ENCODE measurements around the gene CELSR1.

The CELSR1 gene

DNA sequence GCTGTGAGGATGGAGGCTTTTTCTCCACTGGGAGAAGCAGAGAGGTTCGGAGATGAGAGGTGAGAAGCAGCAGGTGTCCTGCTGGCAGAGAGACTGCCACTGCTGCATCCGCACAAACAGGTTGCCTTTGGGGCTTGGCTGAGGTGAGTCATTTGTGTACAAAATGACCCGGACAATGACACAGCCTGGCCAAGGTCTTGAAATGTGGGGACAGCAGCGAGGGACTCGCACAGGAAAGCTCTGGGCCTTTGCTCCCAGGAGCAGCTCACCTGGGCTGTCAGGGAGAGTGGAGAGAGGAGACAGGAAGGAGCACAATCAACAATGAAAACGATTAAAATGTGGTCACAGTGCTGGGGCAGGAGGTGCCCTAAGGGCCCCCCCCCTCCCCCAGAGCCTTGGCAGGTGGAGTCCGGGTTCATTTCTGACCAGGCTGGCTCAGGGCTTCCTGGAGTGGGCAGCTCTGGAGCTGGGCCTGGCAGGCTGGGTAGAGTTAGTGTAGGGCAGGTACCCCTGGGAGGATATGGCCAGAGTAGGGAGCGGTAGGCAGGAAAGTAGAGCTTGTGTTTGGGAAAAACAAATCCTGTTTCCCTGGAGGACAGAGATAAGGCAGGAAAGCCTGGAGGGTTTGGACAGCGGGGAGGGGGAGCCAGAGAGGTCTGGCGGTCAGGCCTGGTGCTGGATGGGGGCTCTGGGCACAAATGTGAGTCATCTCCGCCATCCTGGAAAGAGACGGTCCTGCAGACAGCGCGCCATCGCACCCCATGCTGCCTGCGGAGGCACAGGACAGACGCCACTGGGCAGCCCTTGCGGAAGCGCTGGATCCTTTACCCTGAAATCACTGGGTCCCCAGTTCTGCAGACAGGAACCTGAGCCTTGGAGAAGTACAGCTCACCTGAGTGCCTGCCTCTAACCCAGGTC lies 37.8 kb upstream of the CELSR1 start:
- DNase-seq = no peak

DNA sequence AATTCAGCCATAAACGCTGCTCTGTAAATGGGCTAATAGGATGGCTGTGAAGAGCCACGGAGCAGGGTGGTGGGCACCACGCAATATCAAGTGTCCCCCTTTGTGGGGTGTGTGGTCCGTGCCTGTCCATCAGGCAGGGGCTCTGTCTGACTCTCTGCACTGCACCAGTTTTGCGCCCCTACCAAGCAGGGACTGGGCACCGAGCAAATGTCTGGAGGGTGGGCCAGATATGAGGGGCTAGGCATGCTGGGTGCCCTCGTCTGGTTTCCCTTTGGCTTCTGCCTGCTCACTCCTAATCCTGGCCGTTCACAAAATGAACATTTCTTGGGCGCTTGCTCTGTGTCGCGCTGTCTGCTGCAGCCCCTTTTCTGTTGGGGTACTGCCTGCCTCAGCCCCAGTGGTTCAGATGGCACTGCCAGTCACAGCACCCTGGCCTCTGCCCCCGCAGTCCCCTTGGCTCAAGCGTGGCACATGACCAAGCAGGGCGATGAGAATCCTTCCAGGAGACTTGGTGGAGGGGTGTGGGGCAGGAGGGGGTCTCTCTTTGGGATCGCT lies 37.1 kb upstream of the CELSR1 start:
- no peak for DNase-seq

DNA sequence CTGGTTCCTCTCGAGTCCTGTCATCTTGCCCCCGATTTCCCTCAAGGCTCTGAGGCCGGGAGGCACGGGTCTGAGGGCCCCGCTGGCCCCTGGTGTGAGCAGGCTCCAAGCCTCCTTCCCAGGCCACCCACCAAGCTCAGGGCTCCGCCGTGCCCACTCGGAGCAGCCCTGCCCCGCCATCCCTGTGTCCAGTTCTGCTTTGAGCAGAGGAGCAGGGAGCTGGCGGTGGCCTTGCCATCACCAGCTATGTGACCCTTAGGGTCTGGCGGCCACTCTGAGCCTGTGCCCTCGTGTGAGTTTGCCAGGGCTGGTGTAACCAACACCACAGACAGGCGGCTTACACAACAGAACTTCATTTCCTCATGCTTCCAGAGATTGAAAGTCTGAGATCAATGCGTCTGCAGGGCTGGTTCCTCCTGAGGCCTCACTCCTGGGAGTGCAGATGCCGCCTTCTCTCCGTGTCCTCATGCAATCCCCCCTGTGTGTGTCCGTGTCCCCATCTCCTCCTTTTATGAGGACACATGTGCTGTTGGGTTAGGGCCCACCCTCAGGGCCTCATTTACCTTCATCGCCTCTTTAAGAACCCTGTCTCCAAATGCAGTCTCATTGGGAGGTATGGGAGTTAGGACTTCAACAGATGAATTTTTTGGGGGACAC lies 36.5 kb upstream of the CELSR1 start:
- DNase-seq = no peak

DNA sequence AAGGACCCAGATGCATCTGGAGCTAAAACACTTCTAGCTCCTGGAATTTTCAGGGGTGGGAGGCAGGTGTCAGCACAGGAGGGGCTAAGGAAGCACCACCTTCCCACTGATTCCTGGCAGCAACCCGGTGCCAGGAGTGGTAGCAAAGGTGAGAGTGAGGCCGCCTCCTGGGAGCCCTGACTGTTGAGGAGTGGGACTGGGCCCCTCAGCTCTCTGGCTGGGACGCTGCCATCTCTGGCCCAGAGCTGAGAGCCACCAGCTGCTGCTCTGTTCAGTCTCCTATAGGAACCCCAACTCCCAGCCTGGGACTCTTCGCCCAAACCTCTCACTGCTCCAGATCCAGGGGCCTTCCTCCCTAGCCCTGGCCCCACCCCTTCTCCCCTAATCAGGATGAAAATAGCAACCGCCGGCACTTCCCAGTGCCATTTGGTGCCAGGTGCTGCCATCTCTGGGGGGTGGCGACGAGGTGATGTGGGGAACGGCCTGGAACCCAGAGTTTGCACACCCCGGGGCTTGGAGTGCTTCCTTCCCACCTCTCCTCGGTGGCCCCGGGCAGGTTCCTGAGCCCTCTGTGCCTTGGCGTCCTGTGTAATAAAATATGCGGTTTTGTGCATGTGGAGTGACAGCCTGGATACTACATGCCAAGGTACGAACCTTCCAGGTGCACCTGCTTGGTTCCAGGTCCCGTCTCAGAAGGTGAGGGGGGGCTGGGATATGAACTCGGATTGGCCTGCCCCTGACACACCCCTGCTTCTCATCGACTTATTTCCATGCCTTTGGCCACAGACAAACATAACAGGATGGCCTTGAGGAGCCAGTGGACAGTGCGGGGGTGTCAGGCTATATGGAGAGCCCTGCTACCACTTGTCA lies 35.7 kb upstream of the CELSR1 start:
- DNase-seq = no peak

DNA sequence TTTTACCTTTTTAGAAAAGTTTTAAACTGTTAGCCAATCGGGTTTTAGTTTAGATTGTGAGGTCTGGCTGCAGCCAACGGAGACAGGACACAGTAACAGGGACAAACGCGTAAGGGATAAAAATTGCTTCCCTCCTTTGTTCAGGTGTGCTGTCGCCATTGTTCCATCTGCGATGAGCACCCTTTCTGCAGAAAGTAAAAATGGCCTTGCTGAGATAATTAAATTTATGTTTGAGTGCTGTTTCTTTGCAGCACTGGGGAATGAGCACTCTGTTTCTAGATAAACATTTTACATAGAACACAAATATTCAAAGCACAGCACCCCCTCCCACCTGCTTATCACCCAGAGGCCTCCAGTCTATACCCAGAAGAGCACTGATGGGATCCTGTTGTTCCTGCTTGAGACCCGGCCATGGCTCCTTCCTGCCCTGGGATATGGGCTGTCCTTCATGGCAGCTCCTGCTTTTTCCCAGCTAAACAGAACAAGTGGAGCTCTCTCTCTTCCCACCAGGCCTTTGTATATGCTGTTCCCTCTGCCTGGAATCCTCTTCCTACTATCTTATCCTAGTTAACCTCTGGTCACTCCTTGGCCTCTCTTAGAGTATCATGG lies 34.3 kb upstream of the CELSR1 start:
- DNase-seq = no peak

DNA sequence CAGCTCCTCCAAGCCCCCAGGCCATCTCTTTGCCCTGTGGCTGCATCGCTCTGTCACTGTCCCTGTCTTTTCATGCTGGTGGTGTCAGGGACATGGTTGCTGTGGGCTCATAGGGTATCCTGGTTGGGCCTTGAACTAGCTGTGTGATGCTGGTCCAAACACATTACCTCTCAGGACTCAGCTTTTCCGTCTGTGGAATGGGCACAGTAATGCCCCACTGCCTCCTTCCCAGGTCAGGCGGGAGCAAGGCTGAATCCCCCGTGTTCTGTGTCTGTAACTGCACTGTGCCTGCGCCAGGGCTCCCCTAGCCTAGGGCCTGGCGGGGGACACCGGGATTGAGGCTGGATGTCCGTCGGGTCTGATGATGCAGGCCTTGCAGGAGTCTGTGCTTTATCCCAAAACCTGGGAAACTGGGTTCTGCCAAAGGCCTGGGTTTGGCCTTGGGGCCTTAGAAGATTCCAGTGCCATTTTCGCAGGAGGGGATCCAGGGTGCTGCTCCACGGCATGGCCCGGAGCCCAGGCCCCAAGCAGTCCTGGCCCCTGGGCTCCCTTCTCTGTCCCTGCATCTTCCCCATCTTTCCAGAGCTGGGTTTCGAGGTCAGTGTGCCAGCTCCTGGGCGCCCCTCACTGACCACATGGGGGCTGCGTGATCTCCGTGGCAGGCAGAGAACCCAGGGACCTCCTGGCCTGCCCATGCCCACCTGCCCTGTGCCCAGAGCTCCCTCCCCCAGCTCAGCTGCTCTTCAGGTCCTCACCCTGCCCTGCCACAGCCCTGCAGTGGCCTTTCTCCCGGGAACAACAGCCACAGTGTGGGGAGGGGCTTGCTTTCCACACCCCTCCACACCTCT lies 32.7 kb upstream of the CELSR1 start:
- no peak for DNase-seq

DNA sequence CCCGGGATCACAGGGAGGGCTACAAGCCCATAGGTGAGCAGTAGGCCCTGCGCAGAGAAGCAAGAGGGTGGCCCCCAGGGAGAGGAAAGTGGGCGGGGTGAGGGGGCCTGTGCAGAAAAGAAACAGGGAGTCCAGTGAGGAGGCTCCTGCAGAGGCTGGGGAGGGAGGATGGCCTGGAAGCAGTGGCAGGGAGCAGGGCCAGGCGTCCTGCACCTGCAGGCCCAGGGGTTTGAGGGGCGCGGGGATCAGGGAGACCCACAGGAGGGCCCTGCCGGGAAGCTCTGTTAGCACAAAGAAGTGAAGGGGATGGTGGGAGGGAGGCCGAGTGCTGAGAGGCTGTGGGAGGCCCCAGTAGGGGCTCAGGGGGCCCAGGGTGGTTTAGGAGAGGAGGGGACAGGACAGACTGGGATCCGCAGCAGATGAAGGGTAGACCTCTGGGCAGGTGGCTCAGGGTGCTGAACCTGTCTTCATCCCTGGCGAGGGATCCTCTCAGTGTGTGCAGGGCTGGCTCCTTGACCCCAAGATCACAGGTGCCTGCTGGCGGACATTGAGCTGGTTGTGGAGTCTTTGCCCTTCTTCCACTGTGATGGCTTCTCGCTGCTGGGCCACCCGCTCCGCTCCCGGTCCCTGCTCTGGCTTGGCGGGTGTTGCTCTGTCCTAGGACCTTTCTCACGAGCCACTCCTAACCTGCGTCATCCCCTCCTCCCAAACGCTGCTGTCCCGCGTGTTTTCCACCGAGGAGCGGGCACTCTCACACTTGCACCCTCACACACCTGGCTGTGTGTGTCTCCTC lies 31.8 kb upstream of the CELSR1 start:
- DNase-seq = no peak

DNA sequence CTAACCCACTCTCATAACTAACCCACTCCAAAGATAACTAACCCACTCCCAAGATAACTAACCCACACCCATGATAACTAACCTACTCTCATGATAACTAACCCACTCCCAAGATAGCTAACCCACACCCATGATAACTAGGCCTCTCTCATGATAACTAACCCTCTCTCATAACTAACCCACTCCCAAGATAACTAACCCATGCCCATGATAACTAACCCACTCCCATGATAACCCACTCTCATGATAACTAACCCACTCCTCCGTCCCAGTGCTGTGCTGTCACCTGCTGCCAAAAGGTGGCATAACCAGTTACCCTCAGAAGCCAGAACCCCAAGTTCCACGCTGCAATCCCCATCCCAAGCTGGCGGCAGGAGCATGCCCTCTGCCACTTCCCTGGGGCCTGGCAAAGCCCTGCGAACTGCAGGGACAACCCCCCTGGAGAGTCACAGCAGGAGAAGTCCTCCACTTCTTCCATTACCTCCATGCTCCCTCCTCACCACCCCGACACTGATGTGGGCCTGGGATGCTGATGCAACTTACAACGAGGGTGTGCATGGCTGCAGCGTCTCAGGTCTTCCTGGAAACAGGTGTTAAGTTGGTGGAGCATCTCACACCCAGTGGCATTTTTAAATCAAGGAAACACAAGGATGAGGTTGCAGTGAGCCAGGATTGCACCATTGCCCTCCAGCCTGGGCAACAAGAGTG lies 30.8 kb upstream of the CELSR1 start:
- DNase-seq = no peak

DNA sequence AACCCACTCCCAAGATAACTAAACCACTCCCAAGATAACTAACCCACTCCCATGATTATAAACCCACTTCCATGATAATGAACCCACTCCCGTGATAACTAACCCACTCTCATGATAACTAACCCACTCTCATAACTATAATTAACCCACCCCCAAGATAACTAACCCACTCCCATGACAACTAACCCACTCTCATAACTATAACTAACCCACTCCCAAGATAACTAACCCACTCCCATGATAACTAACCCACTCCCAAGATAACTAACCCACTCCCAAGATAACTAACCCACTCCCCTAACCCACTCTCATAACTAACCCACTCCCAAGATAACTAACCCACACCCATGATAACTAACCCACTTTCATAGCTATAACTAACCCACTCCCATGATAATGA lies 30.1 kb upstream of the CELSR1 start:
- DNase-seq = no peak

DNA sequence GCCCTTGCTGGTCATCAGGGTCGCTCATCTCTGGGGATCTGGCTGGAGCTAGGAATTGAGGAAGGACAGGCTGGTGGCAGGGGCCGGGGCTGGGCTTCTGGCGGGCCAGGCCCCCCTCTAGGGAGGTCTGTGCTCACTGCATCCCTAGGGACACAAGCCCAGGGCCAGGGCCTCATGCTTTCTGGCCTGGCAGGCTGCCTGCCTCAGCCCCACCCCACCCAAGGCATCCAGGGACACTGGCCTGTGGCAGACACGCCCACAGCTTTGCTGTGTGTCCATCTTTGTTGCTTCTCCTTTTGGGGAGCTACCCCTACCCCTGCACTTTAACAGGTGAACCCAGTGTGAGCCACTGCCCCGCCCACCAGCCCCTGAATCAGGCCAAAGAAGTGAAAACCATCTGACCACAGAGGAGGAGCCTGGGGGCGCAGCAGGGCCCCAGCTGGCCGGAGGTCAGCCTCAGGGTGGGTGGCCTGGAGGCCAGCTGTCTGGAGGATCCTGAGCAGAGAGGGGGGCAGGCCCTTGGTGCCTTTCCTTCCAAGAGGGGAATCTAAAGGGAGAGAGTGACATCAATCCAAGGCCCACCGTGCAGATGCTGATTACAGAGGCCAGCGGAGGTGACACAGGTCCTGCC lies 26.8 kb upstream of the CELSR1 start:
- no peak for DNase-seq

DNA sequence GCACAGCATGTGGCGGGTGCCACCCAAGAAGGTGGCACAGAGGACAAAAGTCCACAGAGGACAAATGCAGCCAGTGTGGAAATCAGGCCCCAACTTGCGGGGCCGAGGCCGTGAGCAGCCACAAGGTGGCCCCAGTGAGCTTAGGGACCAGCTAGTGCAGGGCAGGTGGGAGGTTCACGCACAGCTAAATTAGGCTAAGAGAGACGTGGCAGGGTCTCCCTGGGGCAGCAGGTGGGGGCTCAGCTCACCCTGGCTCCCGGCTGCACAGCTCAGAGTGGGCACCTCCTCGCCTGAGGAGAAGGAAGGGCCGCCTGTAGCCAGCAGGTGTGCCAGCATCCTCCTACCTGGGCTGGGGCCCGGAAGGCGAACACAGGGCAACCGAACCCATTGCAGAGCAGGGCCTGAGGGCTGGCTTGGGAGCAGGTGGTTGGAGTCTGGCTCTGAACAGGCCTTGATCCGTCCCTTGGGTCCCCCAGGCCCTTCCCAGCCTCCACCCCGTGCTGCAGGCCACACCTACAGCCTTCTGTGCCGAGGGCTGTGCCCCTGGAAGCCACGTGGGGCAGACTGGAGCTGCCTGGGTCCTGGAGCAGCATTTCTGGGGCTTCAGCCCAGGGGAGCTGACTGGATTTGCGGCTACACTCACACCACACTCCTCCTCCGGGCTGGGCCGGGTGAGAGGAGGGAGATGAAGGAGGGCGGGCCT lies 26.1 kb upstream of the CELSR1 start:
- peak; percentile 83 for DNase-seq

DNA sequence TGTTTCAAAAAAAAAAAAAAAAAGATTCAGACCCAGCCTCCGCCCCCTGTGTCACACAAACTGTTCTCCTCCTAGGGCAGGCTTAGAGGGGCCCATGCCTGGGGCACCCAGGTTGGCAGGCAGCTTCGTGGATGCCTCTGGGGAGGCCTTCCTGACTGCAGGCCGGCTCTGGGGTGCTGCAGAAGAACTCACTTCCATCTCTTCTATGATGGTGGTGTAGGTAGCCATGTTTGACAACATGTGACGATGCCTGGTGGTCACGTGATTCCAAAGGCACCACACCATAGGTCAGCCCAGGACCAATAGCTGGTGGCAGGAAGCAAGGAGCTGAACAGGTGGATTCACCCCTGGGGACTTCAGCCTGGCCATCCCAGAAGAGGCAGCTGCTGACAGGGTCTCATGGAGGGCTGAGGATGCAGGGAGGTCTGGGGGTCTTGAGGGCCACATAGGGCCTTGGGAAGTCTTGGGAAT lies 24.1 kb upstream of the CELSR1 start:
- DNase-seq = peak; percentile 63

DNA sequence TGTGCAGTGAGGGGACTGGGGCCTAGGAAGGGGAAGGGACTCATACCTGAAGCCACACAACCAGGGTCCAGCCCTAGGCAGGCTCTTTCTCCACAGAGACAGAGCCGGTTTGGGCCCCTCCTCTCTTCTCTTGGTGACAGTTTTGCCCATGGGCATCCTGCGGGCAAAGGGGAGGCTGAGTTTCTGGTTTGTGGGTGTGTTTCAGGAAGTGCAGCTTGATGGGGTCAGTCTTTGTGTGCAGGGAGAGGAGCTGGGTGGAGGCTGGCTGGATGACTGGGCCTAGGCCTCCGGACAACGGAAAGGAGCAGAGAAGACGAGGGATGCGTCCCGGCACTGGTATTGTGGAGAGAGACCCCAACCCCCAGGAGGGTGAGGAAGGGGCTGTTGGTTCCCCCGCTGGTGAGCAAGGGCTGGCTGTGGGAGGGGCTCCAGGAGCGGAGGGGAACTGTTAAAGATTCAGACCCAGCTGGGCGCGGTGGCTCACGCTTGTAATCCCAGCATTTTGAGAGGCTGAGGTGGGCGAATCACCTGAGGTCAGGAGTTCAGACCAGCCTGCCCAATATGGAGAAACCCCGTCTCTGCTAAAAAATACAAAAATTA lies 23.4 kb upstream of the CELSR1 start:
- DNase-seq = no peak

DNA sequence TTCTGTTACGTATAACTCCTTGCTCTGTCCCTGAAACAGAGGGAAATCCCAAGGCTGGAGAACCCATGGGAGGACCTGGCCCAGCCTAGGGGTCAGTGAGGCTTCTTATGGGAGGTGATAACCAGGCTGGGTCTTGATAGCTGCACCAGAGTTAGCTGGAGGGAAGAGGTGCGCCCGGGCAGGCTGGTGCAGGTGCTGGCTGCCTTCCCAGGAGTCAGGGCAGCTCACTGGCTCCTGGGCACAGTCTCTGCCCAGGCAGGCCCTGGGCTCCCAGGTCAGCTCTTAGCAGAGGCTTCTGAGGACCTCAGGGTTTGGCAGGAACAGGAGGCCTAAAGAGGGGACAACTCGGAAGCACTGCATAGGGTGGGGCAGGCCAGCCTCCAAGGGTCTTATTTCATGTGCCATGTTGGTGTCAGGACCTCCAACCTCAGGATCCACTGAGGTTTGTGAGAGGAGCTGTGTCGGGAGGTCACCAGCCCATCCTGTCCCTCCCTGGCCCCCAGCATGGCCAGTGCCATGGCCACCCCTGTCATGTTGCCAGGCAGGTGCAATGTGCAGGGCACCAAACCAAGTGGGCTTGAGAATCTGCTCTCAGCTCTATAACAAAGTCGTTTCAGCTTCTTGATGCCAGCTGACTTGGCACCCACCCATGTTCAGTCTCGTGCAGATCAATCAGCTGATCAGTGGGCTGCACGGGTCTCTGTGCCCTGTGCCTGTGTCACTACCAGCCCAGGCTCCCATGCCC lies 20.5 kb upstream of the CELSR1 start:
- DNase-seq = no peak

DNA sequence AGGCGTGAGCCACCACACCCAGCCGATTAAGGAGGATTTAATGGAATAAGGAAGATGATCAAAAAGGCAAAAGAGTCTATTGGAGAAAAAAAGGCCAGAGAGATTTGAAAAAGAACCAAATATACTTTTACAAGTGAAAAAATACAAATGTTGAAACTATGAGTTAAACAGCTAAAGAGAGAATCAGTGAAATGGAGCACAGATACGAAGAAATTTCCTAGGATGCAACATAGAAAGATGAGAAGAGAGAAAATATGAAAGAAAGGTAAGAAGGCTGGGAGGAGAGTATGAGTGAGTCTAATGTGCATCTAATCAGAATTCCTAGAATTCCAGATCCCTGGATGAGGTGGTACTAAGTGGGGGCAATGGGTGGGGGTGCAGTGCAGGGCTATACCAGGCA lies 19.4 kb upstream of the CELSR1 start:
- DNase-seq = no peak

DNA sequence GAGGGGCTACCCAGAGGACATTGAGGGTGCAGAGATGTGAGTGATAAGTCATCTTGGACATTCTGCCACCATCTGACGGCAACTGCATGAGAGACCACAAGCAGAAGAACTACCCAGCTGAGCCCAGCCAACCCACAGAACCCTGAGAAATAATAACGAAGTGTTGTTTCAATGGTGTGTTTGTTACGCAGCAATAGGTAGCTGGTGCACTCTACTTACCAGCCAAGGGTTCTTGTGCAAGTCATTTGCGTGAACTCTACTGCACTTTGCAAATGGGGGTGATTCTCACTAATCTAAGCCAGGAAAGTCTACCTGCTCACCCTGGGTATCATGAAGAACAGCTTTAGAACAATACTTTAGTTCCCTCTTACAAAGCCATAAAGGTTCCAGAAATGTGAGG lies 15.8 kb upstream of the CELSR1 start:
- DNase-seq = no peak

DNA sequence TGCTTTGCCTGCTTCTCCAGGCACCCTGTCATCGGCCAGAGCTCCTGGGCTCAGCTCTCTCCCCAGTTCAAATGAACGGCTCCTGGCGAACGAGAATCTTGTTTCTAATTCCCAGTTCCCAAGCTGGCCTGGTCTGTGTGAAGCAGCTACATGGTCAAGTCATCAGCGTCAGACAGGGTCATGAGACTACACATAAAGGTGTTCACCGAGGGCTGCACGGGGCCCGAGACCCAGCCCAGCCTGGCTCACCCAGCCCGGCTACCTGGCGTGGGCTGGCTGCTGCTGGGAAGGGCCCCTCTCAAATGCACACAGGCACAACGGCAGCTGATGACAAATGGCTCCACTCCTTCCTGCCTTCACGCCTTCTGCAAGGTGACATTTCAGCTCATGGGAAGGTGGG lies 14.6 kb upstream of the CELSR1 start:
- no peak for DNase-seq

DNA sequence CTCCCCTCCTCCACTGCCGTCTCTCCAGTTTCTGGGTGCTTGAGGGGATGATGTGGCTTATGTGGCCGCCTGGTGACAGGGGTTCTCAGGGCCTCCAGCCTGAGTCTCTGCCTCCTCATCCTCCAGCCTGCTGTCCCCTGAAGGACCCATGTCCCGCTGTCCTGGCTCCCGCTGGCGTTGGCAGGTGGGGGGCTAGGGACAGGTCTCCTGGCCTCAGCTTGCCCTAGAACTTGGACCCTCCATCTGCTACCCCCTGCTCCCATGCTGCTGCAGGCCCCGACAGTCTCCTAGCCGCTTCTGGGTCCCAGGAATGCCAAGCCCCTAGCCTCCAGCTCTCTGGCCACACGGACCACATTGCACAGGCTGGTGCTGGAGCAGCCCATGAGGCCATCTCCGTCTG lies 13.9 kb upstream of the CELSR1 start:
- no peak for DNase-seq

Measured in activated CD4-positive, alpha-beta T cell treated with anti-CD3 and anti-CD28 coated beads, Interleukin-10, Interleukin-2, amounts not matched to agents 100 ng/mL and 50 ng/mL, durations not matched to agents 16 hours and 8 hours (primary cell).